BE2C (cell line): ENCODE data around the gene YLPM1.

ENCODE experiments used
- DNase-seq: peaks from one replicate; pipeline ENCODE4 v3.0.0-alpha.2; 2020
- H3K27me3 ChIP-seq: fragments of 250-450 bp; sonication (Bioruptor Pico); 2 replicates; pipeline ENCODE4 v1.5.1; 2020; ENCODE audit warnings: mild to moderate bottlenecking
- H3K36me3 ChIP-seq: fragments of 250-450 bp; sonication (Bioruptor Pico); 2 replicates; pipeline ENCODE4 v1.5.1; 2020; ENCODE audit warnings: mild to moderate bottlenecking
- H3K4me1 ChIP-seq: fragments of 250-450 bp; sonication (Bioruptor Pico); 2 replicates; pipeline ENCODE4 v1.5.1; 2020
- H3K4me3 ChIP-seq: 2 replicates; pipeline ENCODE4 v1.5.1; 2011; ENCODE audit warnings: low read depth, low read length
- H3K9me3 ChIP-seq: fragments of 250-450 bp; sonication (Bioruptor Pico); 2 replicates; pipeline ENCODE4 v1.5.1; 2020
- TF ChIP-seq, protein P1 (sequence below): IDR thresholded peaks from 2 replicates; pipeline ENCODE4 v1.5.1; 2012; ENCODE audit warnings: mild to moderate bottlenecking, low read depth, low read length

Gene YLPM1

DNA sequence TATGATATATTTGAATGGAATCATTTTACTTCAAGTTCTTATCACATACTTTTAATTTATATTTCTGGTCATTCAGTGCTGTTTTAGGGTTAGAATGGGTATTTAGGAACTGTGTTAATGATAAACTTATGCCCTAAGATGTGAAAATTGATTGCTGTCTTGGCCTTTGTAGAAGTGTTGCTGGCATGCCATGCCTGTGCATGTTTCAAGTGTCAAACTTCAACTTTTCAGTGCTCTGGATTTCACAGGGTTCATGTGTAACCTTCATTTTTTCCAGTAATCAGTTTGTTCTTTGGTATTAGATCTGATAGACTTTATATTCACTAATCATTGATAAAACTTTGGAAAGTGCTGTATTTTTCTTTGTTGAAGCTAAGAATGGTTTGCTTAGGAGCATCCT is 36.6 kb downstream of the YLPM1 start:
- Histone ChIP-seq H3K4me1 (no peaks in the 10 kb centered on the region), H3K27me3 (no peaks in the 10 kb centered on the region), H3K4me3 (no peak overlapping the region), H3K9me3 (no peaks in the 10 kb centered on the region), H3K36me3 (peaks cover 50% of the 10 kb centered on the region)
- TF ChIP-seq, protein P1, sequence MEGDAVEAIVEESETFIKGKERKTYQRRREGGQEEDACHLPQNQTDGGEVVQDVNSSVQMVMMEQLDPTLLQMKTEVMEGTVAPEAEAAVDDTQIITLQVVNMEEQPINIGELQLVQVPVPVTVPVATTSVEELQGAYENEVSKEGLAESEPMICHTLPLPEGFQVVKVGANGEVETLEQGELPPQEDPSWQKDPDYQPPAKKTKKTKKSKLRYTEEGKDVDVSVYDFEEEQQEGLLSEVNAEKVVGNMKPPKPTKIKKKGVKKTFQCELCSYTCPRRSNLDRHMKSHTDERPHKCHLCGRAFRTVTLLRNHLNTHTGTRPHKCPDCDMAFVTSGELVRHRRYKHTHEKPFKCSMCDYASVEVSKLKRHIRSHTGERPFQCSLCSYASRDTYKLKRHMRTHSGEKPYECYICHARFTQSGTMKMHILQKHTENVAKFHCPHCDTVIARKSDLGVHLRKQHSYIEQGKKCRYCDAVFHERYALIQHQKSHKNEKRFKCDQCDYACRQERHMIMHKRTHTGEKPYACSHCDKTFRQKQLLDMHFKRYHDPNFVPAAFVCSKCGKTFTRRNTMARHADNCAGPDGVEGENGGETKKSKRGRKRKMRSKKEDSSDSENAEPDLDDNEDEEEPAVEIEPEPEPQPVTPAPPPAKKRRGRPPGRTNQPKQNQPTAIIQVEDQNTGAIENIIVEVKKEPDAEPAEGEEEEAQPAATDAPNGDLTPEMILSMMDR, result no peak
- no peak for DNase-seq

DNA sequence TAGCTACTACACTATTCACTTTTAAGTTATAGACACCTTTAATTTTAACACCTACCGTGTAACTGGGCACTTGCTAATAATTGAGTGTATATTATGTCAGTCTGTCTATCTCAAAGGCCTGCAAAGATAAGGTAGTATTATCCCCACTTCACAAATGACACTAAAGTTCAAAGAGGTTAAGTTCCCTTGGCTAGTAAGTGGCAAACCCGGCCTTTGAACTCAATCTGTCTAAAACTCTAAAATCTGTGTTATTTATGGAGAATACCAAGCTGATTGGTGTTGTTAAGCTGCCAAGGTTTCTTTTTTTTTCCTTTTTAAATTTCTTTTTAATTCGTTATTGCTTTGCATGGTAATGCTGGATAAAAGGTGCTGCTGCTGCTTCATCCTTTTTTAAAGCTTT is 37.7 kb downstream of the YLPM1 start:
- H3K27me3 ChIP-seq, result no peaks in the 10 kb centered on the region
- no peaks in the 10 kb centered on the region for H3K4me1 ChIP-seq
- H3K4me3 ChIP-seq, result no peak overlapping the region
- no peaks in the 10 kb centered on the region for H3K9me3 ChIP-seq
- TF ChIP-seq, protein P1, result no peak
- H3K36me3 ChIP-seq, result peaks cover 49% of the 10 kb centered on the region
- DNase-seq, result no peak

DNA sequence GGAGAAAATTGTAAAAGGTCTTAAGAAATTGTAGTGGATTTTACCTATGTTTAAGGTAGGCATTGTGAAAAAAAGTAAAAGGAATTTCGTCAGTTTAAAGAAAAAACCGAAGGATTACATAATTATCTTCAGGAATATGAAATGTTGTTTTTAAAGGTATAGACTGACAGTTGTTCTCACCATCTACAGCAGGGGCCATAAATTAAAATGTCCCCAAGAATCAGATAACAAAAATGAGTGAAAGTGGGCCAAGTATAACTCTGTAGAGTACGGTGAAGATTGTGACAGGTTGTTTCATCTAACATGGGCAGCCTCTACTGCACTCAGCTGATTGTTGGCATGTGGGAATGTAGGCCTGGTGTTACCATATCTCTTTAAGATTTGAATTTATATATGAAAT is 38.3 kb downstream of the YLPM1 start:
- TF ChIP-seq, protein P1, result no peak
- no peaks in the 10 kb centered on the region for H3K4me1 ChIP-seq
- no peak overlapping the region for H3K4me3 ChIP-seq
- H3K27me3 ChIP-seq, result no peaks in the 10 kb centered on the region
- no peak for DNase-seq
- H3K36me3 ChIP-seq, result peaks cover 48% of the 10 kb centered on the region
- H3K9me3 ChIP-seq, result no peaks in the 10 kb centered on the region

DNA sequence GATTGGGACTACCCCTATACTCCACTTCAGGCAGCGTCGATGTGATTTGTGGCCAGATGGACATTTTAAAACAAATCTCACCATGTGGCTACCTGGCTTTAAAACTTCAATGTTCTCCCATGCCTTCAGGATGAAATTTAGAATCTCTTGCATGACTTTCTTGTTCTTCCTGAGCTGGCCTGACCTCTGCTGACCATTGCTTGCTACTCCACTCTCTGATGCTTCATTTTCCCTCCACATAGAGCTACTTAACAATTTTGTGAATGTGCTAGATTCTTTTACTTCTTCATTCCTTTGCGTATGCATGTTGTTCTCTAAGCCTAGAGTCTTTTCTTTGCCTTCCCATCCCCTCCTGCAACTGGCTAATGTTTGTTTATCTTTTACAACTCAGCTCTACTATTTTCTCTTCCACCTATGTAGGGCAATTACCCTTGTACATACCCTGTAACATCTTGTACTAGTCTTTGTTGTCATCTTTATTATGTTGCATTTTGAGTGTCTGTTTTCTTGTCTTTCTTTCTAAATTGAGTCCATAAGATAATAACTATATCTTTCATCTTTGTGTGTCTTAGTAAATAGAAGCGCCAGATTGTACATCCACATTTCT is 41.2 kb downstream of the YLPM1 start:
- TF ChIP-seq, protein P1, result peak; percentile 61
- peak; percentile 23 for DNase-seq
- no peaks in the 10 kb centered on the region for H3K4me1 ChIP-seq
- peaks cover 41% of the 10 kb centered on the region for H3K36me3 ChIP-seq
- no peaks in the 10 kb centered on the region for H3K27me3 ChIP-seq
- no peak overlapping the region for H3K4me3 ChIP-seq
- no peaks in the 10 kb centered on the region; the same call in 1 of the 2 replicates for H3K9me3 ChIP-seq

DNA sequence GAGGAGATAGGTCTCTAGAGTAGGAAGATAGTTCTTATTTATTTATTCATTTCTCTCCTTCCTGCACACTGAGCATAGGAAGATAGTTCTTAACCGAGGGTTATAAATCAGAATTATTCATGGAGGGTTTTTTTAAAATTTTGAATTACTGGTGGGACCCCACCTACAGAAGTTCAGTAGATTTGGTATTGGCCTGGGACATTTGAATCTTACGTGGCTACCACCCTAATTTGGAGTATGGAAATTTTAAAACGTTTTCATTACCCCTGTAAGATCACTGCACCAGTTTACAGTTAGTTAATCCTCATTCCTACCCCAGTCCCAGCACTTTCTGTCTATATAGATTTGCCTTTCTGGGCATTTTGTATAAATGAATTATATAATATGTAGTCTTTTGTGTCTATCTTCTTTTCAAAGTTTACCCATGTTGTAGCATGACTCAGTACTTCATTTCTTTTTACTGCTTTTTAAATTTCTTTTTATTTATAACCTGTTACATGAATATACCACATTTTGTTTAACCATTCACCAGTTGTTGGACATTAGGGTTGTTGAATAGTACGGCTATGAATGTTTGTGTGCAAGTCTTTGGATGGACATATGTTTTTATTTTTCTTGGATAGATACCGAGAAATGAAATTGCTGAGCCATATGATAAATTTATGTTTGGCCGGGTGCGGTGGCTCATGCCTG is 44.9 kb downstream of the YLPM1 start:
- no peaks in the 10 kb centered on the region for H3K27me3 ChIP-seq
- no peaks in the 10 kb centered on the region; the same call in 1 of the 2 replicates for H3K9me3 ChIP-seq
- DNase-seq, result no peak
- H3K36me3 ChIP-seq, result peaks cover 63% of the 10 kb centered on the region
- H3K4me1 ChIP-seq, result no peaks in the 10 kb centered on the region
- H3K4me3 ChIP-seq, result no peak overlapping the region
- TF ChIP-seq, protein P1, result no peak

DNA sequence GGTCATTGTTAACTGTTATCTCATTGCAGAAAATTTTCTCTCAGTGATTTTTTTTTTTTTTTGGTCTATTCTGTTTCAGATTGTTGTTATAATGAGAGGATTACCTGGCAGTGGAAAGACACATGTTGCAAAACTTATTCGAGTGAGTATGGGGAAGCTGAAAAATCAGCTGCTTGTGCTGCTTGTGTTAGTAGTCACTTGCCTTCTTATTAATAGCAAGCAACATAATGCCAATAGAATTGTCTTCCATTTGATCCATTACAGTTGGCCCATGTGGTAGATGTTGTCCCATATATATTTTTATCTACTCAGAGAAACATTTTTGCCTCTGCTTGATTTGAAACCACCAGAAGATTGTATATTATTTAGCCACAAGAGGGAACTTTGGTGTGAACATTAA is 53.0 kb downstream of the YLPM1 start:
- TF ChIP-seq, protein P1, result no peak
- Histone ChIP-seq H3K9me3 (no peaks in the 10 kb centered on the region), H3K4me1 (no peaks in the 10 kb centered on the region), H3K36me3 (peaks cover 67% of the 10 kb centered on the region), H3K27me3 (no peaks in the 10 kb centered on the region), H3K4me3 (no peak overlapping the region)
- DNase-seq, result no peak
